OCI-LY7 (cell line): ENCODE results near the gene RSU1.

Source experiments
- CTCF ChIP-seq: fragments of 200-600 bp; sonication (generic); conservative IDR thresholded peaks from 2 replicates; pipeline ENCODE4 v1.5.1; 2014; ENCODE audit warnings: mild to moderate bottlenecking, antibody characterized with exemption, low read length, moderate library complexity, mixed read lengths
- EZH2phosphoT487 ChIP-seq: fragments of 200-600 bp; sonication (generic); IDR thresholded peaks from 2 replicates; pipeline ENCODE4 v1.6.1; 2018; ENCODE audit warnings: low read depth, borderline replicate concordance, mild to moderate bottlenecking, mixed run types, antibody characterized with exemption, low read length, moderate library complexity, mixed read lengths

- TF ChIP-seq CTCF (no peak), EZH2phosphoT487 (no peak)
Measured at GRCh38 chr10:16606923-16607322, 210.3 kb downstream of the RSU1 start.
